Activated CD8-positive, alpha-beta memory T cell treated with anti-CD3 and anti-CD28 coated beads, Interleukin-2, amount 50 U/mL, for 24 hours (primary cell): ENCODE data around the gene H6PD.
A peak's percentile ranks its signal among the peaks of the same experiment; 100 is the strongest.

Experiments used
- DNase-seq: peaks from one replicate; pipeline ENCODE4 v3.0.0-alpha.2; 2020; ENCODE audit errors: extremely low read depth

Gene H6PD

GRCh38 chr1:9278585-9279153 lies 44.1 kb downstream of the H6PD start:
- DNase-seq = no peak

DNA sequence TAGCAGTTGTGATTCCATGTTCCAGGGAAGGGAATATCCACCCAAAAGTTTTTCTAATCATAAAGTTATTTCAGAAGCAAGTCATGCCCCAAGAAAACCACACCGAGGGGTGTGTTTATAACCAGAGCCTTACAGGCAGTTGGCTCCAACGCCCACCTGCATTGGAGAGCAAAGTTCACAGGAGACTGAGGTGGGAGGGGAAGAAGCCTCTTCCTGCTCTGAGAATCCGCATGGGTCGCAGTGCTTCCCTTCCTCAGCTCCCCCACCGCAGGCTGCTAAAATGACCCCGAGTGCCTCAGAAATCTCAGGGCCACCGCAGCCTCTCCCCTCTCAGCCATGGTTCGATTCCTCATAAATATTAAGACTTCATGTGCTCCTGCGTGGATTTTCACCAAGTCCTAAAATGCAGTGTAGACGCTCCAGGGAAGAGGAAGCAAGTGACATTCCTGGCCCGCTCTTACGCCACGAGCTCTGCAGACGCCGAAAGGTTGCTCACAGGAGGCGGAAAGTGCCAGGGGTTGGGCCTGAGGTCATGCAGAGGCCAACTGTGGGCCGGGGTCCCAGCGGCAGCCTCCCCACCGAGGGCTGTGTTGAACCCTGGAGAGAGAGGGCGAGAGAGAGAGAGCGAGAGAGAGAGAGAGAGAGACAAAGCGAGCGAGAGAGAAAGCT lies 44.7 kb downstream of the H6PD start:
- DNase-seq = no peak

DNA sequence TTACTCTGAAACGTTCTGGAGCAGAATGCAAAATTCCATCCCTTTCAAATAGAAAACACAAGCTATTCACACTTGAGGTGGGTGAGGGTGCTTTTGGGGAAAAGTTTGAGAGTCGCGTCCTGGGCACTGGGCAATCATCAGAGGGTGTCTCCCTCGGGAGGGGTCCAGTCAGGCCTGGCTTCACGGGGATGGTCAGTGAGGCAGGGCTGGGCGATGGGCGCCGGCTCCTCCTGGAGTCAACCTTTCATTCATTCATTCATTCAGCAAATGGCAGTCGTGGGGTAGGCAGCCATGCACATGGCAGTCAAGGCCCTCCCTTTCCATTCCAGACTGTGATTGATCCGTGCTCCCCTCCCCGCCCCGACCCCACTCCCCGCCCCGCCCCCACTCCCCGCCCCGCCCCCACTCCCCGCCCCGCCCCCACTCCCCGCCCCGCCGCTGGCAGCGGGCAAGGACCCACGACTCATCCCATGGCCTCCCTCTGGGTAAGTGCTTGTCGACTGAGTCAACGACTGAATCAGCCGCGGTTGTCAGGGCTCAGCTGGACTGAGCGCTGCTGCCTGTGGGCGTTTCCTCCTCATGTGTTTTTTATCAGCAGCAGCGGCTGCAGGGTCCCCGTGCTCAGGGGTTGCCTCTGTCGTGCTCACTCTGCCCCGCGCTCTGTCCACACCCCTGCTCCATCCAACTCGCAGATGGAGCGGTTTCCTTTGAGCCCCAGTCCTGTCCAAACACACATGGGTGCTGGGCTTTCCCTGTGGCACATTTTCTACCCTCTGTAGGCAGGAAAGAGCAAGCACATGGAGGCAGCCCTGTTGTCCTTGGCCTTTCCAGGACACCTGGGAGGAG lies 45.7 kb downstream of the H6PD start:
- DNase-seq = peak; percentile 36

DNA sequence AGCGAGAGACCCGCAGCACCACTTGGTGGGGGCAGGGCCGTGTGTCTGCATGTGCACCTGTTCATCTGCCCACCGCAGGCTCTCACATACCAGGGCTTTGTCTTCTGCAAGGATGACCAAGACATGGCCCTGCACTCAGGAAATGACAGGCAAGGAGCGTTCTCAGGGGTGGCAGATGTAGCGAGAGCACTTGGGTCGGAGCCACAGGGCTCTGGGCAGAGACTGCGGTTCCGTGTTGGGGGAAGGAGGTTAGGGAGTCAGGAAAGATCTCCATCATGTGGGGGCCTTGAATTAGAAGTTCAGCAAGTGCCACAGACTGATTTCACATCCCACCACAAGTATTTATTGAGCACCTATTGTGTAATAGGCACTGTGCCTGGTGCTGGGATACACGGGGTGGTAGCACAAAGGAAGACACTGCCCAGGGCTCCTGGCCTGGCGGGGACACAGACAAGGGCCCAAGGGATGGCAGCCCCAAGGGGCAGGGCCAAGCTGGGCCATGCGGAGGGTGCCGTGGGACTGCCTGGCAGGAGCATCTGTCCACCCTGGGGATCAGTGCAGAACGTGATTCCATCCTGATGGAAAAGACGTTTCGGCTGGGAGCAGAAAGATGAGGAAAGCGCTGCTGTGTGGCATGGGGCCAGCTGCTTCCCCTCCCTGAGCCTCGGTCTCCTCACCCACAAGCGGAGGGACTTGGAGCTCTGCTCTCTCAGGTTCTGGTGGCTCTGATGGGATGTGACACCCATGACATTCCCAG lies 46.7 kb downstream of the H6PD start:
- DNase-seq = no peak

- DNase-seq = no peak
Observed at GRCh38 chr1:9281908-9282695, 47.5 kb downstream of the H6PD start.

GRCh38 chr1:9282696-9282955 lies 48.1 kb downstream of the H6PD start:
- DNase-seq = no peak

DNA sequence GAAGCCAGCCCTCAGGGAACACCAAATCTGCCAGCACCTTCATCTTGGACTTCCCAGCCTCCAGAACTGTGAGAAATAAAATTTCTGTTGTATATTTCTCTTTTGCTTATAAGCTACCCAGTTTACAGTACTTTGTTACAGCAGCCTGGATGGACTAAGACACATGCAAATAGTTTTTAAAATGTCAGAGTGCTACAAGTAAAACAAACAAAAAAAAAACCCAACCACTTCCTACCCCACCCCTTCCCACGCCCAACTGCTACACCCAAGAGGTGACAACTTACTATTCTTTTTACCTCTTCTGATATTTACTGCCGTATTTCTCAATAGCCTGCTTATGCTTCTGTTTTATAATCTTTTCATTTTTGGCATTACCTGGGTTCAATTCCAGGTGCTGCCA lies 49.5 kb downstream of the H6PD start:
- no peak for DNase-seq

GRCh38 chr1:9286556-9286955 lies 52.0 kb downstream of the H6PD start:
- DNase-seq = no peak

DNA sequence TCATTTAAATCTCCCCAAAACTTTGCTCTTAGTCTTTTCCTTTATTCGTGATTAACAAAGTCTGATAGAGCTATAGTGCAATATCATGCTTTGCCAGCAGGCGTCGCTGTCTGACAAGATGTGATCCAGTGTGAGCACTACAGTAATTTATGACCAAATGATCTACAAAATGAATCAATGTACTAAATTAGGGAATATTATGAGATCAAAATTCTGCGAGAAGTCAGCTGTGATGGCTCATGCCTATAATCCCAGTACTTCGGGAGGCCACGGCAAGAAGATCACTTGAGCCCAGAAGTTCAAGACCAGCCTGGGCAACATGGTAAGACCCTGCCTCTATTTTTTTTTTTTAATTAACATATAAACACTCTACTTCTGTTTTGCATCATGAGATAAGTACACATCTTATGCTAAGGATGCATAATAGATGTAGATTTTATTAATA lies 54.5 kb downstream of the H6PD start:
- peak; percentile 82 for DNase-seq

DNA sequence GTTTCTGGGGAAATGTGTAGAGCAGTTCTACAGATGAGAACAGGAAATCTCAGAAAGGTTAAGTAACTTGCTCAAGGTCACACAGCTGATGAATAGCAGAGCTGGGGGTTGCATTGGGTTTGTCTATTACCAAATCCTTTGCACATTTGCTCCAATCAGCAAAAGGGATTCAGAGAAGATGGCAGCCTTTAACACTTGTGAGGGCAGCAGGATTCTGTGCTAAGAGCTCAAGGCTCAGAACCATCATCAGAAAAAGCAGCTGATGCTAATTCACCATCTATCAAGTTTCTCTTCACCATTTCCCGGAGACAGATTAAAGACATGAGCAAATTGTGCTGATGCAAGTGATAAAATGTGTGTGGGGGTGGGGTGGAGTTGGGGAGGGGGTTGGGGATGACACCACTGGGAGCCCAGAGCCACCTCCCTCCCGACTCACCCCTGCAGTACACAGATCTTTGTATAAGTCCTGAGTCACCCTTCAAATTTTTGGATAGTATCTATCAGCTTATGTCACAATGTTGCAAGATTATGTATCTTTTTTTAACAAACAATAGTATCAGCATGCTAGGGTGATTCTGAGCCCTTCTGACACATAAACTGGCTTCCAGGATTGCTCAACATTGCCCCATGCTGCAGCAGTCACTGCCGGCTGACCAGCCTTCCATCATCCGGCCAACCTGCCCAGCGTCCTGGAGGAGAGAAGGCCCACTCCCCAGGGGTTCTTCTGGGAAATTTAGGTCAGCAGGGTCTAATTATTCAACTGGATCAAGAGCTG lies 55.3 kb downstream of the H6PD start:
- no peak for DNase-seq

DNA sequence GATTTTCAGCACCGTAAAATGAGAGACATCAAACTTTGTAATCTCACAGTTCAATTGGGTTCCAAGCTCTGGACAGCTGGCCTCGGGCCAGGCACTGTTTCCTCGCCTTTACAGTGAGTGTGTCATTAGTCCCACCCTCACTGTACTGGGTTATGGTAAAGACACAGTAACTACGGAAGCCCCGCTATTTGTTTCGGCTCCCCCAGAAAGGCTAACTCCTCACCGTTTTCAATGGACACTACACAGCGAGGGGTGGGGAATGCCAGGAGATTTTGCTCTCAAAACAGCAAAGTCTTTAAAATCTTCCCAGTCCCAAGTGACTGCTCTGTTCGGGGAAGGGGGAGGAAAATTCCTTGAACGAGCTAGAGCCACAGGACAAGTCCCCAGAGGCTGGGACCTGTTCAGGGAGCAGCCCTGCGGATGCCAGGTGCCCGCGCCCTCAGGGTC lies 57.4 kb downstream of the H6PD start:
- DNase-seq = no peak

- DNase-seq = no peak
Observed at GRCh38 chr1:9292361-9293240, 58.0 kb downstream of the H6PD start, which contains the start of gene SPSB1. Gene SPSB1 (plus strand): TSS chr1:9292894. CDS start chr1:9355892, 62,998 bp downstream.

- DNase-seq = no peak
Observed at GRCh38 chr1:9293241-9293532, 58.6 kb downstream of the H6PD start.

- no peak for DNase-seq
Observed at GRCh38 chr1:9293533-9294404, 59.2 kb downstream of the H6PD start.

GRCh38 chr1:9294405-9294773 lies 59.8 kb downstream of the H6PD start:
- no peak for DNase-seq

DNA sequence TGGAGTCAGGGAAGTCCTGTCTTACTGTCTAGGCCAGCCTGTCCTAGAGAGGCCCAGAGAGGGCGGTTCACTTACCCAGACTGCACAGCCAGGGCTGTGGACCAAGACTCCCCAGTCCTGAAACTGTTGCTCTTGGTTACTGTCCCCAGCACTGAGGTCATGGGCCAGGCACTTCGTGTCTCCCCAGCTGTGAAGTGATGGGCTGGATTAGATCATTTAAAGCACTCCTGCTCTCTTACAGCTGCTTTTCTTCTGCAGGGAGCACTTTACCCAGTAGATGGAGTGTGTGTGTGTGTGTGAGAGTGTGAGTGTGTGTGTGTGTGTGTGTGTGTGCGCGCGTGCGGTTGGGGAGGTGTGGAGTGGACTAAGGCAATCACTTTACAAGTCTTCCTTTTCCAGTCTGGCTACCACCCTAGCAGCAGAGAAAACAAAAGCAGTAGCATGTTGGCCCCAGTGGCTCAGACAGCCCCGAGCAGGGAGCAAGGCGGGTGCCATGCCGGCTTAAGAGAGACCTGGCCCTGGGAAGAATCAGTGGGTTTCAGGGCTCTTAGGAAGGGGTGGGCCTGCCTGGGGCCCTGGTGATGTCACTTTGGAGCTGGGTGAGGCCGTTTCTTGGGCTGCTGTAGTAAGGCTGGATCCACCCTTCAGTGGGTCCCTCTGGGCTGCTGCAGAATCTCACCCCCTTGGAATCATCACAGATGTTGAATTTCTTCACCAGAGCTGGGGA lies 60.5 kb downstream of the H6PD start:
- DNase-seq = no peak

DNA sequence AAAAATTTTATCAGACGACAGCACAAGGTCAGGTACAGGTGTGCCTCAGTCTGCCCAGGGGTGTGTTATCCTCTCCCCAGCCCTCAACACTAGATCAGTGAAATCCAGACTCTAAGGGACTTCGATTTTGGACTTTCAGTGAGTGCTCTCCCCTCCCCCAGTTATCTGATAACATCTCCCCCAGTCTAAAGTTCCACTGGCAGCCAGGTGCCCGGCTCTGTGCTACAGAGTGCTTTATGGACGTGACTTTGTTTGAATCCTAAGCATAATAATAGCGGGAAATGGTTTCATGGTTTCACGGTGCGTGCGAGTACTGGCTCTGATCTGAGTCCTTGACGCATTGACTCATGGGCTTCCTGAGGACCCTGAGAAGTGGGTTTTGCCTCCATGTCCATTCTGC lies 61.3 kb downstream of the H6PD start:
- DNase-seq = no peak

GRCh38 chr1:9296850-9297249 lies 62.3 kb downstream of the H6PD start:
- DNase-seq = no peak
